Loucy (cell line): Measurements from ENCODE around the gene FGD1.

ENCODE experiments used
- CTCF ChIP-seq: fragments of 200-600 bp; sonication (generic); conservative IDR thresholded peaks from 2 replicates; pipeline ENCODE4 v1.5.1; 2014; ENCODE audit warnings: mild to moderate bottlenecking, antibody characterized with exemption, low read length
- EZH2phosphoT487 ChIP-seq: fragments of 200-600 bp; IDR thresholded peaks from 2 replicates; pipeline ENCODE4 v1.6.1; 2018; ENCODE audit warnings: antibody characterized with exemption, mild to moderate bottlenecking, moderate library complexity, borderline replicate concordance

- no peak for TF ChIP-seq CTCF
- no peak for TF ChIP-seq EZH2phosphoT487
Measured at GRCh38 chrX:54427837-54428424, 68.1 kb downstream of the FGD1 start.
